HUDEP-2 (cell line): ENCODE results near the gene YTHDF1.

Source experiments
- DNase-seq, 76 experiments: peaks; one replicate each; lab custom pipeline; 2025; ENCODE audit not compliant: unreplicated experiment in 76 of 76; lab: John Stamatoyannopoulos, UW

The YTHDF1 gene

DNA sequence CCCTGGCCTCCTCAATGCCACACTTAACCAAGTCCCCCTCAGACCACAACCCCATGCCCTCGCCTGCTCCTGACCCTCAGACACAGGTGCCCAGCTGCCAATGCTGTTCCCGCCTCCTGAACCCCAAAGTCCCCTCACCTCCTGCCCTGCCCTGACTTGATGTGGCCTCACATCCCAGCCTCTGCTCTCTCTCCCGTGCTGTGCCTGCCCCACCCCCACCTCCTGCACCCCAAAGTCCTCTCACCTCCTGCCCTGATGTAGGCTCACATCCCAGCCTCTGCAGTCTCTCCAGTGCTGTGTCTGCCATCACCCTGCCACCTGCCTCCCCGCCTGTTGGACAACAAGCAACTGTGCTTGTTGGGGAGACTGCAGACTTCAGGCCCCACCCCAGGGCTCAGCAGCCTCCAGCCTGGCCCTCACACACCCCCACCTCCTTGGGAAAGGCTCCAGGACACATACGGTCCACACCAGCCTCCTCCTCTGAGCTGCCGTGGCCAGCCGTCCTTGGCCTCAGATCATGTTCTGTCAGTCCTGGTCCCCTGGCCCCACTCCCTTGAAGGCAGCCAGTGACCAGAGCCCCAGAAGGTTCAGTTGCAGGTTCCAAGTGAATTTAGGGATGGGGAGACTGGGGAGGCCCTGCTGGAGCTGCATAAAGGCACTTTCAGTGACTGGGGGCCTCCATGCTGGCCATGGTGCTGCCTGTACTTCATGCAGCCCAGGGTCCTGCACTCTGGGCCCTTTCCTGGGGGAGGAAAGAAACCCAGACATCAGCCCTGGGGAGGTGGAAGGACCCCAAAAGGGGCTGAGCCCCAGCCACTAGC lies 28.4 kb downstream of the YTHDF1 start:
- no peak for DNase-seq

DNA sequence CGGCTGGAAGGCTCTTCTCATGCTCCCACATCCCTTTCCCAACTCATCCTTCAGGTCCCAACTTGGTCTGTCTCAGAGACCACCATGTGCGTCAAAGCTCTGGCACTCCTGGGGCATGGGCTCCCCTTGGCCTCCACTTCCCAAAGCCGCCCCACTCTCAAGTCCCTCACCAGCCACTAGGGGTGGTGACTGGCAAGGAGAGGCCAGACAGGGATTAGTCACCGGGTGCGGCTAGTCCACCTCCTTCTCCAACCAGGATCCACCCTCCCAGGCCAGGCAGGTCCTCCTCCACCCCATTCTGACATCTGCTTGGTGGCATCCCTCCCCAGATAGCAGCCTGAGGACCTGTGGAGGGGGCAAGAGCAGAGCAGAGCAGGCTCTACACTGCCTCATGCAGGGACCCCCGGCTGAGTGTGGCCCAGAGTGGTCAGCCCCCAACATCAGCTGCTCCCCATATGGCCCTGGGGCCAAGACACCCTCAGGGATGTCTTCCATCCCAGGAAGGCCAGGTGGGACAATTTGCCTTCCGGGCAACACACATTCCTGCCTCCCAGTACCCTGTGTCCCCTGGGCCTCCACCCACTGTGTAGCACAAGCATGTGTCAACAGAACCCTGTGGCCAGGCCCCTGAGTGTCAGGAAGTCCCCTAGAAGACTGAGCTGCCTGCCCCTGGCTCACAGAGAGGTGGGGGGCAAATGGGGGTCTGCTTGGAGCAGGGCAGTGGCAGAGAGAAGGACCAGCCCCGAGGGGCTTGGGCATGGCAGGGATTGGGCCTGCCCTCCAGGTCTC lies 29.2 kb downstream of the YTHDF1 start:
- peak in 31 of 76 experiments; percentile 3 to 53 (median 18) for DNase-seq

DNA sequence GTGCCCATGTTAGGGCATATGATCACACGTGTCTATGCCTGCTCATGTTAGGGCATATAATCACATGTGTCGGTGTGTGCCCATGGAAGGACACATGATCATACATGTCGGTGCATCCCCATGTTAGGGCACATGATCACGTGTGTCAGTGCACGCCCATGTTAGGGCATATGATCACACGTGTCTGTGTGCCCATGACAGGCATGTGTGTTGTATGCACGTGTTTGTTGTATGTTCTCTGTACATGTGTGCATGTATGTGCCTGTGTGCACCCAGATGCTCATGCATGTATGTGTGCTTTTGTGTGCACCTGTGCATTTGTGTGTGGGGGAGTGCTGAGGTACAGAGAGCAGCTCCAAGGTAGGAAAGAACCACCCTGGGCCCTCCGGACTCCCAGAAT lies 29.8 kb downstream of the YTHDF1 start:
- DNase-seq, result no peak

DNA sequence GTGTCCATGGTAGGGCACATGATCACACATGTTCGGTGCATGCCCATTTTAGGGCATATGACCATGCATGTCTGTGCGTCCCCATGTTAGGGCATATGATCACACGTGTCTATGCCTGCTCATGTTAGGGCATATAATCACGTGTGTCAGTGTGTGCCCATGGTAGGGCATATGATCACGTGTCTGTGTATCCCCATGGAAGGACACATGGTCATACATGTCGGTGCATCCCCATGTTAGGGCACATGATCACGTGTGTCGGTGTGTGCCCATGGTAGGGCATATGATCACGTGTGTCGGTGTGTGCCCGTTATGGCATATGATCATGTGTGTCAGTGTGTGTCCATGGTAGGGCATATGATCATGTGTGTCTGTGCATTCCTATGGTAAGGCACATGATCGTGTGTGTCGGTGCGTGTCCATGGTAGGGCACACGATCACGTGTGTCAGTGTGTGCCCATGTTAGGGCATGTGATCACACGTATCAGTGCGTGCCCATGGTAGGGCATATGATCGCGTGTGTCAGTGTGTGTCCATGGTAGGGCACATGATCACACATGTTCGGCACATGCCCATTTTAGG lies 30.6 kb downstream of the YTHDF1 start:
- DNase-seq, result no peak

DNA sequence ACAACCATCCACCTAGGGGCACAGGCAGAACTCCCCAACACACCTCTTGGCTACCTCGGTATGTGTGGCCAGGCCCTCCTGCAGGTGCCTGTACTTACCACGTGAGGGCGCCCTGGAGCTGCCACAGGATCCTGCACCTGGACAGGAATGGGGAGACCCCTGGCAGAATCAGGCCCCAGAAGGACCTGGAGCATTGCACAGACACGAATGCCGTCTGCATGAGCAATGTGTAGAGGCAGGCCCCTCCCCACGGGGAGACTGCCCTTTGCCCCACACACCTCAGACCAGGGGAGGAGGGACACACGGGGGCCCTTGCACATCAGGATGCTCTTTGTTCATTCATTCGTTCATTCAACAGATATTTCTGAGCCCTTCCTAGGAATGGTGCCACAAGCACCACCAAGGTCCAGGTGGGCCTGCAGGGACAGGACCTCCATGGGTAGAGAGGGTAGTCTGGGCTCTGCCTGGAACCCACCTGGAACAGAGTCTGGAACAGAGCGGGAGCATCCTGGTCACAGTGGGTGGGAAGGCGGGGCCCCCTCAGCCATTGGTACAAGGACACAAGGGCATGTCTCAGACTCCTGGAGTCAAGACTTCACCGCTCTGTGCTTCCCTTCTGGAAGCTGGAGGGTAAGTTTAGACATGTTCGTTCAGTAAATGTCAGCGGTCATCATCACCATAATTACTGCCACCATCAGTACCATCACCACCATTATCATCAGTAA lies 32.3 kb downstream of the YTHDF1 start:
- peak in 39 of 76 experiments; percentile 6 to 58 (median 27) for DNase-seq

DNA sequence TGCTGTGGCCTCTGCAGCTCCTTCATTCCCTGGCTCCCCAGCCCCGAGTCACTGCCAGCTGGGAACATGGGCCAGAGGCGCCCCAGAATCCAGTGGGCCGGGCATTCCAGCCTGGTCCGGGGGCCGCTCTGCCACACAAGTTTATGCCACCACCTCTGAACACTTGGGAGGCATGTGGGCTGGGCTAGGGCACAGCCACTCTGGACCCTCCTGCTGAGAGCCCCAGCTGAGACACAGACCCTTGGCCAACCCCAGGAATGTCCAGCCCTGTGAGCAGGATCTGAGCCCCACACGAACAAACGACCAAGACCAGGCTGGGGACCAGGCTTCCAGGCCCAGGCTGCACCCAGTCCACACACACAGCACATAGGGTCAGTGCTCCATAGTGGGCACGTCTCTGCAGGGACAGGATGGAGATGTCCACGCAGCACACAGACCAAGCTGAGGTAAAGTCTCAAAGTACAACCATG lies 33.0 kb downstream of the YTHDF1 start:
- DNase-seq, result no peak

DNA sequence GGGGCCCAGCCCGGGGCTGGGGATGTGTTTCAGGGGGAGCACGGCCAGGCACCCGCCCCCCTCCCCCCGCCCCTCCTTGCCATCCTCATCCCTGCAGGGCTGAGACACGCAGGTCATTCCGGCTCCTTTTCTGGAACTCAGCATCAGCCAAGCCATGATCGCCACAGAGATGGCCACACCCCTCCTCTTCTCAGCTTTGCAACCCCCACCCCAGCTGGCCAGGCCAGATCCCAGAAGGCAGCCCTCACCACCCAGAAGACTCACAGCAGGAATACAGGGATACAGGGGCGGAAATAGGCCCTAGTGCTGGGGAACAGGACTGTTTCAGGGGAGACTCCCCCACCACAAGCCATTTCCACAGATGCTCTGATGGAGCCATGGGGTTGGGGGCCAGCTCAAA lies 33.5 kb downstream of the YTHDF1 start:
- no peak for DNase-seq

DNA sequence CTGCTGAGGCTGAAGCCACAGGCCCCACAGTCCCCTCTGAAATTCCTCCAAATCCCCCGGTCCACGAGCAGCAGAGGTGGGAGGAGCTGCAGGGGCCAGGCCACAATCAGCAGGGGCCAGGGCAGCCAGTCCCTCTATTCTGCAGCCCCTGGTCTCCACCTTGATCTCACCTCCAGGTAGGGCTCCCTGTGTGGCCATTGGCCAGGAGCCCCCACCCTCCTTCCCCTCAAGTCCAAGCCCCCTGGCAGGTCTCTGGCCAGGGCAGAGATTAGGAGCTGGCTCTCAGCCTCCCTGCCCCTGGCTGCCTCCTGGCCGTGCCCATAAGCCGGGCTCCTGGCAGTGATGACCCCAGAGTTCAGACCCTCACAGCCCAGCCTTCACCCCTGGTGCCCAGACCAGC lies 34.7 kb downstream of the YTHDF1 start:
- DNase-seq, result no peak

DNA sequence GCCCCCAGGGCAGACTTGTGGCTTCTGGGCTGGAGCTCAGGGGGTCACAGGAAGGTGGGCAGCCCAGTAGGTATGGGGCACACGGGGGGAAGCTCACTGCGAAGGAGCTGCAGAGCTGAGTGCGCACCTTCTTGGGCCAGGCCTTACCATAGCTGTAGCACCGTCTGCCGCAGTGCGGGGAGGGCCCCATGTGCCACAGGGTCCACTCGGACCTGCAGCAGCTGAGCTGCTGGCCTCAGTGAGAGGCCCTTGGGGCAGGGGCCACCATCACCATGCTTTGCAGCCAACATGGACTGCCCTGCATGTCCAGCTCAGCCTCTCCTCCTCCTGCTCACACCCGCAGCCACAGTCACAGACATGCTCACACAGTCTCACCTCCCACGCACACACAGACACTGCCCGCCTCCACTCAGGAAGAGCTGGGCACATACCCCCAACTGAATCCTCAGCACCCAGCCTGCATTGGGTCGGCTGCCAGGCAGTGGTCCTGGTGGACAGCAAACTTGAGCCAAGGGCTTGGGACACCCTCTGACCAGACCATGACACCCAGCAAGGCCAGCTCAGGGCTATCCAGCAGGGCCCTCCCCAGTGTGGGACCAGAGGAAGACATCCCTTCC lies 35.3 kb downstream of the YTHDF1 start:
- DNase-seq, result no peak

DNA sequence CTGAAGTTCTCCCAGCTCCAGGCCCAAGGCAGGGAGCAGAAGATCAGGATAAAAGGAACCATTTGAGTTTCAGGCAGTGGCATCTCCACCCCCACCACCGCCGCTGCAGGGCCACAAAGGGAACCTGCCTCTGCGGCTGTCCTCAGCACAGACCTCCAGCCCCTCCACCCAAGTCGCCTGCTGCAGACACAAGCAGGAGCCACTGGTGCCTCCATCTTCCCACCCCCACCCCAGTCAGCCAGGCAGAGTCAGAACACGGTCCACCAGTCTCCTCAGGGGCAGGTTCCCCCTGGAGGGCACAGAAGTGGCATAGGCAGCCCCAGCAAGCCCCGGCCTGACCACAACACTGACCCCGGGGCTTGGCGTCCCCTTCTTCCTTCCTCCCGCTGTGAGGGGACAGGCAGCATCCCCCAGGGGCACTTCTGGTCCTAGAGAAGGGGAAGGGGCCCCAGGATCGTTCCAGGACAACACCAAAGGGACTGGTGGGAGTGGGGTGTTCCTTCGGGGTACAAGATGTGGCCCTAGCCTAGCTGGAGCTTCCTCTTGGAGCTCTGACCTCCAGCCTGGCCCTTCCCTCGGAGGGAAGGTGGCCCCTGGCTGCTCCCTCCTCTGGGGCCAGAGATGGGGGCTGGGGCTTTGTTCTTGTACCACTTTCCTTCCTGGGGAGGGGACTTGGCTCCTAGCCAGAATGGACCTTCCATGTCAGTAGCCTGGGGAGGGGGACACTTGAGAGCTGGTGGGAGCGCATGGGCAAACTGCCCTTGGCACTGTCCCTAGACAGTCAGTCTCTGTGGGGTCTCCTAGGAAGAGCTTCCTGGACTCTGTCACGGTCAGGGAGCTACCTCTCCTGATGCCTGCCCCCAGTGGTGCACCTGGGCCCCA lies 36.0 kb downstream of the YTHDF1 start:
- DNase-seq, result no peak

DNA sequence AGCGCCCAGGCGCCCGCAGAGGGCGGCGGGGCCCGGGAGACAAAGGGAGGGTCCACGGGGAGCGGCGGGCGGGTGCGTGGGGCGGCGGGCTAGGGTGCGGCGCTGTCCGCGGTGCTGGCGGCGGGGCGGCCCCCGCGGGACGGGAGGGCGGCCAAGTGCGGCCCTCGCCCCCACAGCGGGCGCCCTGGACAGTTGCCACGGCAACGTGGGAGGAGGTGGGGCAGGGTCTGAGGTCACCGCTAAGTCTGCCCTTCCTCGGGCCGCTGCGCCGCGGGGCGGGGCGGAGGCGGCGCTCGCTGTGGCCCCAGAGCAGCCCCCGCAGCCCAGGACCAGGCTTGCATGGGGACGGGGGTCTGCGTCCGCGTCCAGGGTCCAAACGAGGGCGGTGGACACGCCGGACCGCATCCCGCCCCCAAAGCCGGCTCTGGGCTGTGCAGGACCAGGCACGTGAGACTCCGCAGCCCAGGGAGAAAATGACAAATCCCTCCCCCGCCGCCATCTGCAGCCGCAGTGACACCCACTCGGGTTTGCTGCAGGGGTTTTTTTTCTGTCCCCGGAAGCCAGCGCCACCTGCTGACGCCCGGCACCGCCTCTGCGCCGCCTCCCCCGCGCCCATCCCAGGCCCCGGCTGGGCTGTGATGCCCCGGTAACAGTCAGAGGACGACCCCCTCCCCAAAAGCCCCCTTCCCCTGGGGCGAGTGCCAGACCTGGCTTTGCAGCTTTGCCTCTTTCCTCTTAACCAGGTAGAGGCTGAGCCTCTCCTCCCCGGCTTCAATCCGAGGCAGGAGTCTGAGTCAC lies 36.8 kb downstream of the YTHDF1 start:
- DNase-seq, result peak in 39 of 76 experiments; percentile 6 to 80 (median 35)

DNA sequence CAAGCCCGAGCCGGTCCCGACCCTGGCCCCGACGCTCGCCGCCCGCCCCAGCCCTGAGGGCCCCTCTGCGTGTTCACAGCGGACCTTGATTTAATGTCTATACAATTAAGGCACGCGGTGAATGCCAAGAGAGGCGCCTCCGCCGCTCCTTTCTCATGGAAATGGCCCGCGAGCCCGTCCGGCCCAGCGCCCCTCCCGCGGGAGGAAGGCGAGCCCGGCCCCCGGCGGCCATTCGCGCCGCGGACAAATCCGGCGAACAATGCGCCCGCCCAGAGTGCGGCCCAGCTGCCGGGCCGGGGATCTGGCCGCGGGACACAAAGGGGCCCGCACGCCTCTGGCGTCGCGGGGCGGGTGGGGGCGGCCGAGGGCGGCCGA lies 37.5 kb downstream of the YTHDF1 start:
- no peak for DNase-seq

DNA sequence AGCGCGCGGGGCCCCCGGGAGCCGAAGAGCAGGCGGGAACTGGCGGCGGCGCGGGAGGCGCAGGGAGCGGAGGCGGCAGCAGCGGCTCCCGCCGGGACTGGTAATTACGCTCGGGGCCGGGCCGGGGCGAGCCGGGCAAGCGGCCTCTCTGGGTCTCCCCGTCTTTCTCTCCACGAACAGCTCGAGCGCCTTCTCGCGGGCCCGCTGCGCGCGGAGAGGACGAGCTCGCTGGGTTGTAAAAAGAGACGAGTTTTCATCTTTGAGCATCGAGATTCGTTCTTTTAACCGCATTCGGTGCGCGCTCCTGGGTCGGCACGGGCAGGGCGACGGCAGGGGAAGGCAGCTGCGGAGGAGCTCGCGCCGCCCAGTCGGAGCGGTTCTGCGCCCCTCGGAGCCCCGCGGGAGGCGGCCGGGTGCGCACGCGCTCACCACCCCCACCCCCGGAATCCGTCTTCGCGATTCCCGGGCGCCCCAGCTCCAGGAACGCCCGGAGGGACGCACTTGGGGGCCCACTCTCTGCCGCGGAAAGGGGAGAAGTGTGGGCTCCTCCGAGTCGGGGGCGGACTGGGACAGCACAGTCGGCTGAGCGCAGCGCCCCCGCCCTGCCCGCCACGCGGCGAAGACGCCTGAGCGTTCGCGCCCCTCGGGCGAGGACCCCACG lies 38.0 kb downstream of the YTHDF1 start:
- DNase-seq, result no peak

DNA sequence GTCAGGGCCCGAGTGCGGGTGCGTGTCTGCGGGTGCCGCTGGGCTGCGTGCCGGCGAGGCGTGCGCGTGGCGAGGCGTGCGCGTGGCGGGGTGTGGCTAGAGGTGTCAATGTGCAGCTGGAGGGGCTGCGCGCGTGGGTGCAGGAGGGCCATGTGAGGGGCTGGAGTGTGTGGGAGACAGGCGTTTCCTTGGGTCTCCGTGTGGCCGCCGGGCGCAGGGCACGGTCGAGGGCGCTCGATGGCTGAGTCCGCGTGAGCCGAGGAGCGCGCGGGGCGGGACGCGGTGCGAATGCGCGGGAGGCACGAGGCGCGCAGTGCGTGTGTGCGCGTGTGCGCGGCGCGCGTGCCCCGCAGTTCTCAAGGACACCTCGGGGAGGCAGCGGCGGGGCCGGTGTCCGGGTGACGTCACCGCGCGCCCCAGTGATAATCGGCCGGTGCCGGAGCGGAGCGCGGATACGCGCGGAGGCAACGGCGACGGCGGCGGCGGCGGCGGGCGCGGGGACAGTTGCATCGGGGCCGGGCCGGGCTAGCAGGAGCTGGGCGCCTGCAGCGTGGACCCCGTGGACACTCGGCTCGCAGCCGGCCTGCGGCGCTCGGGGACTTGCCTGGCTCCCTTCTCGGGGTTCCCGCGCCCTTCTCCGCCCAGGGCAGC lies 38.7 kb downstream of the YTHDF1 start:
- peak in 2 of 76 experiments; percentile 17 to 24 for DNase-seq

DNA sequence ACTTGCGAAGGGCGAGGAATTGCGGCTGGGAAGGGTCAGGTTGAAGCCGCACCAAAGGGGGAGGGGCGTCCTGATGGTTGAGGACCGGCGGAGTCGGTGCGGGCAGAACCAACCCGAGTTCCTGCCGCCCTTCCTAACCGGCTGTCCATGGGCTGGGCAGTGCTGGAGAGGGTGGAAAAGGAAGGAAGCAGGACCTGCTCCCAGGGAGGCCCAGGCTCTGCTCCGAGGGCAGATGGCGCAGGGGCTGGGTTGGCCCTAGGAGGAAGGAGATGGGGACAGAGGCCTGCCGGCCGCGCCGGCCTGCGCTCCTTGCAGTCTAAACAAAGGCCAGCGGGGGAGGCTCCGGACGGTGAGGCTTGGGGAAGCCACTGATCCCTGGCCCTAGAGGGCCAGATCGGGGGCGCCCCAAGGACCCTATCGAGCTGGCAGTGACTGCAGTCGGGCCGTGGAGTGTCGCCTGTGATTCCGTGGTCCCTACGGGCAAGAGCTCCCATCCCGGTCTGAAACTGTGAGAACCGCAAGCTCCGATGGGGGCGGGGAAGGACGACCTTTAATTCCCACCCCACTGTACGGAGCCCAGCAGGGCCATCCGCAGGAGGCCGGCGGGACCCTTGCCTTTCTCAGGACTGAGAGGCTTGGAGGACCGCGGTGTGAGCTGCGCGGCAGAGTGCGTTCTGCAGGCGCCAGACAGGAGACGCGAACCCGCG lies 39.4 kb downstream of the YTHDF1 start:
- peak in 1 of 76 experiments; percentile 26 for DNase-seq

DNA sequence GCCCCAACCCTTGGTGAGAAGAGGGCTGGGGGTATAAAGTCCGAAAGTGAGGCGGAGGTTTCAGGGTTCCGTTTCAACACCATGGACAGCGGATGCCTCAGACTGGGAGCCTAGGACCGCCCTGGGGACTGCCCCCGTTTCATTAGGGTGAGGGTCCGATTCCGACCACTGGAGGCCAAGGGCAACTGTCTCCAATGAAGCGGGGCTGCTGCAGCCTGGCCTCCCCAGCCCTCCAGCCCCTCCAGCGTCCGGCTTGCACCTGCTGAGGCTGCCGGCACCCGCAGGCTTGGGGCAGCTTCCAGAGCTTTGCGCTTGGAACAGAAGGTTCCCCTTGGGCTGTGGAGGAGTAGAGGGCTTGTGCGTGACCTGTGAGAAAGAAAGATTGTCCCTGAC lies 39.9 kb downstream of the YTHDF1 start:
- no peak for DNase-seq
